Measurements from ENCODE around the gene RAB31.
"Not testable (repeated sequence)": the region's sequence is repeated elsewhere in the genome, so short reads cannot be mapped to it uniquely, and the experiment has no call there.

The RAB31 gene

DNA sequence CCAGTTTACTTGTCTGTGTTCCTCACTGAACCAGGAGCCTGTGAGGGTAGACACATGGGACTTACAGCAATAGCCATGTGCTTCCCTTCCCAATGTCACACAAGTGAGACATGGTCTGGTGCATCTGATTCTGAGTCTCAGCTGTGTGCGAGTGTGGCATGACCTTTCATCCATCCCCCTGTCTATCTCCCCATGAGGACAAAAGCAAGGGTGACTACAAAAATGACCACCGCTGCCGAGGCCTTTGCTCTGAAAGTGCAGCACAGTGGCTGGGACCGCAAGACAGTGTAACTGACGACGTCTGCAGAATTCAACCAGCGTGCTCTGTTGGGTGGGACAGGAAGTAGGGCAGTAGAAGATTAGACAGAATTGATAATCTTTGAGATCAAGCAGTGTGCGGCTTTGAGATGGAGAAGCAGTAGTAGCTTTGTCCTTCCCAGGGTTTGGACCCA, 50.5 kb downstream of the RAB31 start:
- no peak for DNase-seq (ENCODE audit: low spot score)

- DNase-seq (ENCODE audit: low spot score) = no peak
Observed at GRCh38 chr18:9760641-9761040, 52.5 kb downstream of the RAB31 start.

DNA sequence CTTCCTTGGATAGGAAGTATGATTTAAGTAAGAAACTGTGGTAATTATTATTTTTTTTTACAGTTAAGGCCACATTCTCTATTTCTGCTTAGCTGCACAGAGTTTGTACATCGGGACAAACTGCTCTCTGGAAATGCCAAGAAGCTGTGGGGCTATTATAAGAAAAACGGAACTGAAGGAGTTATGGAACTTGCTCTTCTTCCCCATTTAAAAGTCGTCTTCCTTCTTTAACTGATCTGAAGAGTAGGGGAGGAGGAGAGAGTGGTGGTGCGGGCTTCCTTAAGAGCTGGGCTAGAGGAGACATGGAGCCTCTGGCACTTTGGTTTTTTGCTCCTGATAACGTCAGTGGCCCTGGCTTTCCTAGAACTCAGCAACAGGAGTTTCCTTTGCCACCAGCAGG, 54.4 kb downstream of the RAB31 start:
- no peak for DNase-seq (ENCODE audit: low spot score)

GRCh38 chr18:9763157-9763556, 55.1 kb downstream of the RAB31 start:
- no peak for DNase-seq (ENCODE audit: low spot score)

GRCh38 chr18:9764011-9764481, 55.9 kb downstream of the RAB31 start:
- DNase-seq (ENCODE audit: low spot score) = no peak

DNA sequence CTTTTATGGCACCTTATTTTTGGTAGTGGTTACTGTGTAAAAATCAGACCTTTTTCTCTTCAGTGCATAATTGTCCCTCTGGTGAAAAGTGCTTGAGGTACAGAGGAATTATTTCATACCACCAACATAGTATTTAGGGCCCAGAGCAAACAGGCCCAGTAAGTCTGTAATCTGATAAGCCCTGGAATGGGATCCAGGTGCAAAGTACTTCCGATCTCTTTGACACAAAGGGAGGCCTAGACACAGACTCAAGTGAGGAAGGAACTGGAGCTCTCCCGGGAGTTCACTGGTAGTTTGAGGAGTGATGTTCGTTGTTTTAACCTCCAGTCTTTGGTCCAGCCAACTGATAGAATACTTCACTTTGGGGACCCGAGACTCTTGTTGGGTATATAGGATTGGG, 57.4 kb downstream of the RAB31 start:
- no peak for DNase-seq (ENCODE audit: low spot score)

- DNase-seq (ENCODE audit: low spot score) = no peak
Observed at GRCh38 chr18:9766076-9766481, 58.0 kb downstream of the RAB31 start.

GRCh38 chr18:9766740-9767139, 58.6 kb downstream of the RAB31 start:
- no peak for DNase-seq (ENCODE audit: low spot score)

DNA sequence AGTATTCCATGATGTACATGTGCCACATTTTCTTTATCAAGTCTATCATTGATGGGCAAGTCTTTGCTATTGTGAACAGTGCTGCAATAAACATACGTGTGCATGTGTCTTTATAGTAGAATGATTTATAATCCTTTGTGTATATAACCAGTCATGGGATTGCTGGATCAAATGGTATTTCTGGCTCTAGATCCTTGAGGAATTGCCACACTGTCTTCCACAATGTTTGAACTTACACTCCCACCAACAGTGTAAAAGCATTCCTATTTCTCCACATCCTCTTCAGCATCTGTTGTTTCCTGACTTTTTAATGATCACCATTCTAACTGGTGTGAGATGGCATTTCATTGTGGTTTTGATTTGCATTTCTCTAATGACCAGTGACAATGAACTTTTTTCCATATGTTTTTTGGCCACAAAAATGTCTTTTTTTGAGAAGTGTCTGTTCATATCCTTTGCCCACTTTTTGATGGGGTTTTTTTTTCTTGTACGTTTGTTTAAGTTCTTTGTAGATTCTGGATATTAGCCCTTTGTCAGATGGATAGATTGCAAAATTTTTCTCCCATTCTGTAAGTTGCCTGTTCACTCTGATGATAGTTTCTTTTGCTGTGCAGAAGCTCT, 60.1 kb downstream of the RAB31 start:
- not testable (repeated sequence) for DNase-seq (ENCODE audit: low spot score)

- not testable (repeated sequence) for DNase-seq (ENCODE audit: low spot score)
Observed at GRCh38 chr18:9770111-9770510, 62.0 kb downstream of the RAB31 start.

- peak; percentile 86 for DNase-seq (ENCODE audit: low spot score)
Observed at GRCh38 chr18:9771261-9771976, 63.3 kb downstream of the RAB31 start.

DNA sequence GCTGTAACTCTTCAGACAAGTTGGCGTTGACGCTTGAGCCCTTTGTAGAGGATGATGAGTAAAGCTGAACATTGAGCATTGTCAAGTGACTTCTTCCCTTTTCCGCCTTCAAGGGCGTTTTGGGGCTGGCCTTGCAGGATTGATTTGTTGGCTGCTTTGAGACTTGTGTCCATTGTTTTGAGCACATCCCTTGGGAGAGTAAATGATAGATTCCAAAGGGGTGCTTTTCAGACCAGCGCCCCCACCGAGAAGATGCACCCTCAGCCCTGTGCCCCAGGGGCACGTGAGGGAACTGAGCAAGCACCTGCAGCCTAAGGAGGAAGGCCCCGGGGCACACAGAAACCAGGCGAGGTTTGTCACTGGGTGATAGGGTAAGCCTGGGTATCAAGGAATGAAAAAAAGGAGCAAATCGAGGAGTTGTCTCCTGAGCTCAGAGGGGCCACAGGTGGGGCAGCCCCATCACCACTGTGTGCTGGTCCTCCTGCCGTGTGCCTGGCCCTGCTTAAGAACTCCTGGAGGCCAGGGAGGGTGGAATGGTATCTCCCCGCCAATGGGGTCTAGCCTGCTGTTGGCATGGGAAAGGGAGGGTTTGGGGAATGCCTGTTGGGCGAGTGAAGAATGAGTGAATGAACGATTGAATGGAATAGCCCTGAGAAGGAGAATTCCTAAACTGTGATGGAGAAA, 64.0 kb downstream of the RAB31 start:
- no peak for DNase-seq (ENCODE audit: low spot score)

DNA sequence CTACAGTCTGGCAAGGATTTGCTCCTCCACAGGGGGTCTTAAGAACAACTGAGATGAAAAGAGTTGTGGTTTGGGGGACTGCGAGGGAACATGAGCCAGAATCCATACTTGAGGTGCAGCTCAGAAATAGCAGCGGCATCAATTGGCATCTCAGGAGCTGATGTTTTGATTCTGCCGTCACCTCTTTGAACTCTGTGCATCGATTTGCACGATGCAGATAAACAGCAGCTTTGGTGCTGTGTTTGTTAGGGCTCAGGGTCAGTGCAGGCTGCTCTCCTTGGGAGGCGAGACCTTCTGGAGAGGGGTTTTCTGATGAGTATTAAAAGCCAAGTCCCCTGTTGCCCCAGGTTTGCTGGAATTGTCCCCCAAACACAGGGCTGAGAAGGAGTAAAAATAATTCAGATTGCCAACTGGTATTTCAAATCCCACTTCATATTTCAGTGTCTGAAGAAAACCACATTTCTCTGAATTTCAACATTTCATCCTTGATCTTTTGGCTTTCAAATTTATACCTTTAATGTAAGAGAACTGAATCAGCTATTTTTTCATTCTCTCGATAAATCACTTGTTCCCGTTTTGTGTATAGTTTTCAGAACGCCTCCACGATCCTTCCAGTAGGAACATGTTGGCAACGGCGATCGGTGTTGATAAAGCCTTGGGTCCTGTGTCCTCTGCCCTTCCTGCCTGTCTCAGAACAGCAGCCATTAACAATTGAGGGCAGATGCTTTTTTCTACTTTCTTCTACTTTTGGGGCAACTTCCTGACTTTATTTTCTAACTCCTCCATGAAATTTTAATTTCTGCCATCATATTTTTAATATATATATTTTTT, 65.0 kb downstream of the RAB31 start:
- no peak for DNase-seq (ENCODE audit: low spot score)

- DNase-seq (ENCODE audit: low spot score) = no peak
Observed at GRCh38 chr18:9774150-9774549, 66.0 kb downstream of the RAB31 start.

DNA sequence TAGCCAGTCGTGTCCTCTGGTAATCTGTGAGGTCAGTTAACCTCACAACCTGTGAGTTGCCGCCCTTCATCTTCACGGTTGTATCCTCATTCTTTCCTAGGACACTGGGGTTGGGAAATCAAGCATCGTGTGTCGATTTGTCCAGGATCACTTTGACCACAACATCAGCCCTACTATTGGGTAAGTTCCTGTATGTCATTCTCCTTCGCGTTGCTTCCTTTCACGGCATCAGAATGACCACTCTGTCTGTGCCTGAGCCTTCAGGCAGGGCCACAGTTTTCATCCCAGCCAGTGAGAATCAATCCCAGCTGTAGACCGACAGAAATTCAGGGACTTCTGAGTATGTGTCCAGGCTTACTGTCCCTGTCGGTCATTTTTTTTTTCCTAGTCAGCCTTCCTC, 67.1 kb downstream of the RAB31 start:
- DNase-seq (ENCODE audit: low spot score) = no peak

- no peak for DNase-seq (ENCODE audit: low spot score)
Observed at GRCh38 chr18:9779630-9780029, 71.5 kb downstream of the RAB31 start.

DNA sequence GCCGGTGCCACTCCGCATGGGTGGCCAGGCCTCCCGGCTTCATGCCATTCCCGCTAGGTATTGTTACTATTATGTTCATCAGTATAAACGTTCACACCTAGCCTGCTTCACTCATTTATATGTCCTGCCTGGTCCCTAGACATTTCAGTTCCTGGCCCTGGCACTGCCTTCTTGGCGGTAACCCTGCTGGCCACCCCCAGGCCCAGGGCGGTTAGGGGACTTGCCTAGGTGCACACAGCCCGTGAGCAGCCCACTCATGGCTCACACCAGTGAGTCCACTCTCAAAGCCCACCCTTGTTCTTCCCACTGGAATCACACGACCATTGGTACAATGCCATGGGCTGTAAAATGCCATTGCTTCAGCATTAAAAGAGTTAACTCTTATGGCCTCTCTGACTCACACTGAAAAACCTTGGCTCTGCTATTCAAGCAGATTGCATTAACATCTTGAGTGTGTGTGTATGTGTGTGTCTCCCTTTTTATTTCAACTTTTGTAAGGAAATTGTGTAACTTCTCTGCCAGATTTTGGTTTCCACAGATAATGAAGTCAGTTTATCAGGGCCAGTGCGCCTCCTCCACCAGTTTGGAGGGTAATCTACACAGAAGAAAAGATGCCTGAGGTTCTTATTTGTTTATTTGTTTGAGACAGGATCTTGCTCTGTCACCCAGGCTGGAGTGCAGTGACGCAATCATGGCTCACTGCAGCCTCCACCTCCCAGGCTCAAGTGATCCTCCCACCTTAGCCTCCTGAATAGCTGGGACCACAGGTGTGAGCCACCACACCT, 74.2 kb downstream of the RAB31 start:
- DNase-seq (ENCODE audit: low spot score) = no peak

DNA sequence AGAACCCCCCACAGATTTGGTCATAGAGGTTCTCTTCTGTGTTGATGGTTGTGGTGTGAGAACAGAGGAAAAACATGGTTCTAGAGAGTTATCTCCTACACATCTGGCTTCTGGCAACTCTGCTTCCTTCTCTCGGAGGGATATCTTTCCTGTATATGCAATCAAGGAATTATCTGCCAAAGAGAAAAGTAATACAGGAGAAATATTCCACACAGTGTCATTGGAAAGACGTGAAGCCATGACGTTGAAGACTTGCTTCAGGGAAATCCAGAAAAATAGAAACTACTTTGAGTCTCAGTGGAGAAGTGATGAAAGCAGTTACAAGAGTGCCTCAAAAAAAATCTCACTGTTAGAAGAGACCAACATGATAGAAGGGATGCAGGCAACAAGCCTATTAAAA, 78.5 kb downstream of the RAB31 start:
- no peak for DNase-seq (ENCODE audit: low spot score)

GRCh38 chr18:9787036-9787435, 78.9 kb downstream of the RAB31 start:
- no peak for DNase-seq (ENCODE audit: low spot score)

DNA sequence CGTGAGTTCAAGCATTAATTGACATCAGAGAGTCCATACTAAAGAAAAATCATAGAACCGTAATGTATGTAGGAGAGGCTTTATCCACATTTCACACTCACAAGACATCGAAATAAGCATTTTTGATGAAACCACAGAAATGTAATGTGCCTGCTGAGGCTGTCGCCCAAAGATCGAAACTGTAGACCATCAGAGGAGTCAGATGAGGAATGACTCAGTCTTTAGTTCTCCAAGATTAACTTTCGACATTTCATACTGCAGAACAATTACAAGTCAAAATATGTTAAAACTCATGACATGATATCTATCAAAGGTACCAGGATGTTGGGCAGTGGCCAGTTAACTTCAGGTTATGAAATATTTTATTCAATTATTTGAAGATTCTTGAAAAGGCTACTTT, 79.6 kb downstream of the RAB31 start:
- no peak for DNase-seq (ENCODE audit: low spot score)

- no peak for DNase-seq (ENCODE audit: low spot score)
Observed at GRCh38 chr18:9788140-9788539, 80.0 kb downstream of the RAB31 start.

Data from iPS-NIHi11 (cell line).